ENCODE measurements around the gene RNF157.
"Not testable (repeated sequence)": the region's sequence is repeated elsewhere in the genome, so short reads cannot be mapped to it uniquely, and the experiment has no call there.

The RNF157 gene

GRCh38 chr17:76213491-76213890, 26.8 kb downstream of the RNF157 start:
- Mint-ChIP-seq H3K27me3 (ENCODE audit: low read depth) (no peaks in the 10 kb centered on the region), H3K4me1 (ENCODE audit: low read depth) (peaks cover 49% of the 10 kb centered on the region), H3K27ac (no peak overlapping the region), H3K4me3 (no peak overlapping the region), H3K9me3 (no peaks in the 10 kb centered on the region), H3K36me3 (ENCODE audit: low read depth) (peaks cover 51% of the 10 kb centered on the region)
- DNase-seq (ENCODE audit: low spot score), result no peak

- Mint-ChIP-seq H3K4me1 (ENCODE audit: low read depth) (peaks cover 56% of the 10 kb centered on the region), H3K9me3 (no peaks in the 10 kb centered on the region), H3K4me3 (peak overlapping the region; percentile 32), H3K36me3 (ENCODE audit: low read depth) (peaks cover 70% of the 10 kb centered on the region), H3K27me3 (ENCODE audit: low read depth) (no peaks in the 10 kb centered on the region), H3K27ac (peak overlapping the region; percentile 75)
- DNase-seq (ENCODE audit: low spot score), result no peak
Measured at GRCh38 chr17:76208120-76208519, 32.2 kb downstream of the RNF157 start.

GRCh38 chr17:76207275-76208059, 32.8 kb downstream of the RNF157 start:
- Mint-ChIP-seq H3K4me3 (peak overlapping the region; percentile 32), H3K27ac (peak overlapping the region; percentile 75), H3K4me1 (ENCODE audit: low read depth) (peaks cover 55% of the 10 kb centered on the region), H3K9me3 (no peaks in the 10 kb centered on the region), H3K36me3 (ENCODE audit: low read depth) (peaks cover 68% of the 10 kb centered on the region), H3K27me3 (ENCODE audit: low read depth) (no peaks in the 10 kb centered on the region)
- no peak for DNase-seq (ENCODE audit: low spot score)

- not testable (repeated sequence) for H3K27me3 Mint-ChIP-seq (ENCODE audit: low read depth)
Measured at GRCh38 chr17:76205542-76206144, 34.6 kb downstream of the RNF157 start.

GRCh38 chr17:76204277-76204676, 36.0 kb downstream of the RNF157 start:
- H3K4me1 Mint-ChIP-seq (ENCODE audit: low read depth), result peaks cover 55% of the 10 kb centered on the region
- H3K4me3 Mint-ChIP-seq, result no peak overlapping the region
- no peaks in the 10 kb centered on the region for H3K9me3 Mint-ChIP-seq
- peaks cover 64% of the 10 kb centered on the region for H3K36me3 Mint-ChIP-seq (ENCODE audit: low read depth)
- DNase-seq (ENCODE audit: low spot score), result no peak
- H3K27ac Mint-ChIP-seq, result peak overlapping the region; percentile 42
- no peaks in the 10 kb centered on the region for H3K27me3 Mint-ChIP-seq (ENCODE audit: low read depth)

More at GRCh38 chr17:76205542-76206144, 34.6 kb downstream of the RNF157 start:
- H3K4me3 Mint-ChIP-seq; H3K9me3 Mint-ChIP-seq; DNase-seq (ENCODE audit: low spot score): not testable (repeated sequence)
- peaks cover 49% of the 10 kb centered on the region for H3K4me1 Mint-ChIP-seq (ENCODE audit: low read depth)
- H3K36me3 Mint-ChIP-seq (ENCODE audit: low read depth), result peaks cover 64% of the 10 kb centered on the region
- H3K27ac Mint-ChIP-seq, result peak overlapping the region; percentile 41

GRCh38 chr17:76200354-76200753, 39.9 kb downstream of the RNF157 start:
- H3K27ac Mint-ChIP-seq, result peak overlapping the region; percentile 74
- H3K4me1 Mint-ChIP-seq (ENCODE audit: low read depth), result peaks cover 50% of the 10 kb centered on the region
- no peaks in the 10 kb centered on the region for H3K9me3 Mint-ChIP-seq
- H3K36me3 Mint-ChIP-seq (ENCODE audit: low read depth), result peaks cover 69% of the 10 kb centered on the region
- H3K4me3 Mint-ChIP-seq, result no peak overlapping the region
- no peaks in the 10 kb centered on the region for H3K27me3 Mint-ChIP-seq (ENCODE audit: low read depth)
- DNase-seq (ENCODE audit: low spot score), result peak; percentile 26

GRCh38 chr17:76199469-76199868, 40.8 kb downstream of the RNF157 start:
- Mint-ChIP-seq H3K27ac (peak overlapping the region; percentile 94), H3K36me3 (ENCODE audit: low read depth) (peaks cover 71% of the 10 kb centered on the region), H3K9me3 (no peaks in the 10 kb centered on the region), H3K4me3 (peak overlapping the region; percentile 53), H3K27me3 (ENCODE audit: low read depth) (no peaks in the 10 kb centered on the region), H3K4me1 (ENCODE audit: low read depth) (peaks cover 58% of the 10 kb centered on the region)
- peak; percentile 54 for DNase-seq (ENCODE audit: low spot score)

- Mint-ChIP-seq H3K4me3 (no peak overlapping the region), H3K27ac (peak overlapping the region; percentile 94), H3K9me3 (no peaks in the 10 kb centered on the region), H3K4me1 (ENCODE audit: low read depth) (peaks cover 62% of the 10 kb centered on the region), H3K27me3 (ENCODE audit: low read depth) (no peaks in the 10 kb centered on the region), H3K36me3 (ENCODE audit: low read depth) (peaks cover 70% of the 10 kb centered on the region)
- no peak for DNase-seq (ENCODE audit: low spot score)
Measured at GRCh38 chr17:76198702-76199101, 41.6 kb downstream of the RNF157 start.

- Mint-ChIP-seq H3K9me3 (no peaks in the 10 kb centered on the region), H3K36me3 (ENCODE audit: low read depth) (peaks cover 70% of the 10 kb centered on the region), H3K27ac (peak overlapping the region; percentile 27), H3K4me1 (ENCODE audit: low read depth) (peaks cover 70% of the 10 kb centered on the region), H3K27me3 (ENCODE audit: low read depth) (no peaks in the 10 kb centered on the region), H3K4me3 (no peak overlapping the region)
- no peak for DNase-seq (ENCODE audit: low spot score)
Measured at GRCh38 chr17:76197911-76198310, 42.4 kb downstream of the RNF157 start.

- H3K27me3 Mint-ChIP-seq (ENCODE audit: low read depth), result no peaks in the 10 kb centered on the region
- H3K4me3 Mint-ChIP-seq, result no peak overlapping the region
- peaks cover 62% of the 10 kb centered on the region for H3K36me3 Mint-ChIP-seq (ENCODE audit: low read depth)
- H3K9me3 Mint-ChIP-seq, result no peaks in the 10 kb centered on the region
- H3K4me1 Mint-ChIP-seq (ENCODE audit: low read depth), result peaks cover 75% of the 10 kb centered on the region
- peak overlapping the region; percentile 49 for H3K27ac Mint-ChIP-seq
- DNase-seq (ENCODE audit: low spot score), result no peak
Measured at GRCh38 chr17:76196675-76197074, 43.6 kb downstream of the RNF157 start.

- Mint-ChIP-seq H3K4me1 (ENCODE audit: low read depth) (peaks cover 72% of the 10 kb centered on the region), H3K27ac (peak overlapping the region; percentile 66)
Measured at GRCh38 chr17:76195281-76196096, 44.8 kb downstream of the RNF157 start.

GRCh38 chr17:76193591-76193990, 46.7 kb downstream of the RNF157 start:
- peaks cover 49% of the 10 kb centered on the region for H3K36me3 Mint-ChIP-seq (ENCODE audit: low read depth)
- peak overlapping the region; percentile 97 for H3K27ac Mint-ChIP-seq
- peak overlapping the region; percentile 82 for H3K4me3 Mint-ChIP-seq
- H3K9me3 Mint-ChIP-seq, result no peaks in the 10 kb centered on the region
- DNase-seq (ENCODE audit: low spot score), result peak; percentile 32
- no peaks in the 10 kb centered on the region for H3K27me3 Mint-ChIP-seq (ENCODE audit: low read depth)
- peaks cover 68% of the 10 kb centered on the region for H3K4me1 Mint-ChIP-seq (ENCODE audit: low read depth)

More at GRCh38 chr17:76195281-76196096, 44.8 kb downstream of the RNF157 start:
- Mint-ChIP-seq H3K9me3 (no peaks in the 10 kb centered on the region), H3K27me3 (ENCODE audit: low read depth) (no peaks in the 10 kb centered on the region), H3K36me3 (ENCODE audit: low read depth) (peaks cover 54% of the 10 kb centered on the region), H3K4me3 (no peak overlapping the region)
- no peak for DNase-seq (ENCODE audit: low spot score)

GRCh38 chr17:76191896-76192295, 48.4 kb downstream of the RNF157 start:
- Mint-ChIP-seq H3K27ac (peak overlapping the region; percentile 97), H3K36me3 (ENCODE audit: low read depth) (peaks cover 44% of the 10 kb centered on the region), H3K4me3 (peak overlapping the region; percentile 82), H3K4me1 (ENCODE audit: low read depth) (peaks cover 64% of the 10 kb centered on the region), H3K9me3 (no peaks in the 10 kb centered on the region), H3K27me3 (ENCODE audit: low read depth) (no peaks in the 10 kb centered on the region)
- DNase-seq (ENCODE audit: low spot score), result peak; percentile 63

- peaks cover 58% of the 10 kb centered on the region for H3K4me1 Mint-ChIP-seq (ENCODE audit: low read depth)
- no peaks in the 10 kb centered on the region for H3K27me3 Mint-ChIP-seq (ENCODE audit: low read depth)
- DNase-seq (ENCODE audit: low spot score), result no peak
- peaks cover 32% of the 10 kb centered on the region for H3K36me3 Mint-ChIP-seq (ENCODE audit: low read depth)
- peak overlapping the region; percentile 74 for H3K4me3 Mint-ChIP-seq
- H3K27ac Mint-ChIP-seq, result peak overlapping the region; percentile 93
- H3K9me3 Mint-ChIP-seq, result no peaks in the 10 kb centered on the region
Measured at GRCh38 chr17:76189741-76190140, 50.6 kb downstream of the RNF157 start.
